GM19395 (cell line): ENCODE data around the gene NUP85.
"Not testable (repeated sequence)": the region's sequence is repeated elsewhere in the genome, so short reads cannot be mapped to it uniquely, and the experiment has no call there.

Experiments
- ATAC-seq: cut with Tn5 transposase; IDR thresholded peaks from one replicate; pipeline ENCODE4 v1.9.1; 2021; ENCODE audit warnings: mild to moderate bottlenecking, moderate library complexity; ENCODE audit not compliant: unreplicated experiment

The NUP85 gene, protein sequence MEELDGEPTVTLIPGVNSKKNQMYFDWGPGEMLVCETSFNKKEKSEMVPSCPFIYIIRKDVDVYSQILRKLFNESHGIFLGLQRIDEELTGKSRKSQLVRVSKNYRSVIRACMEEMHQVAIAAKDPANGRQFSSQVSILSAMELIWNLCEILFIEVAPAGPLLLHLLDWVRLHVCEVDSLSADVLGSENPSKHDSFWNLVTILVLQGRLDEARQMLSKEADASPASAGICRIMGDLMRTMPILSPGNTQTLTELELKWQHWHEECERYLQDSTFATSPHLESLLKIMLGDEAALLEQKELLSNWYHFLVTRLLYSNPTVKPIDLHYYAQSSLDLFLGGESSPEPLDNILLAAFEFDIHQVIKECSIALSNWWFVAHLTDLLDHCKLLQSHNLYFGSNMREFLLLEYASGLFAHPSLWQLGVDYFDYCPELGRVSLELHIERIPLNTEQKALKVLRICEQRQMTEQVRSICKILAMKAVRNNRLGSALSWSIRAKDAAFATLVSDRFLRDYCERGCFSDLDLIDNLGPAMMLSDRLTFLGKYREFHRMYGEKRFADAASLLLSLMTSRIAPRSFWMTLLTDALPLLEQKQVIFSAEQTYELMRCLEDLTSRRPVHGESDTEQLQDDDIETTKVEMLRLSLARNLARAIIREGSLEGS

DNA sequence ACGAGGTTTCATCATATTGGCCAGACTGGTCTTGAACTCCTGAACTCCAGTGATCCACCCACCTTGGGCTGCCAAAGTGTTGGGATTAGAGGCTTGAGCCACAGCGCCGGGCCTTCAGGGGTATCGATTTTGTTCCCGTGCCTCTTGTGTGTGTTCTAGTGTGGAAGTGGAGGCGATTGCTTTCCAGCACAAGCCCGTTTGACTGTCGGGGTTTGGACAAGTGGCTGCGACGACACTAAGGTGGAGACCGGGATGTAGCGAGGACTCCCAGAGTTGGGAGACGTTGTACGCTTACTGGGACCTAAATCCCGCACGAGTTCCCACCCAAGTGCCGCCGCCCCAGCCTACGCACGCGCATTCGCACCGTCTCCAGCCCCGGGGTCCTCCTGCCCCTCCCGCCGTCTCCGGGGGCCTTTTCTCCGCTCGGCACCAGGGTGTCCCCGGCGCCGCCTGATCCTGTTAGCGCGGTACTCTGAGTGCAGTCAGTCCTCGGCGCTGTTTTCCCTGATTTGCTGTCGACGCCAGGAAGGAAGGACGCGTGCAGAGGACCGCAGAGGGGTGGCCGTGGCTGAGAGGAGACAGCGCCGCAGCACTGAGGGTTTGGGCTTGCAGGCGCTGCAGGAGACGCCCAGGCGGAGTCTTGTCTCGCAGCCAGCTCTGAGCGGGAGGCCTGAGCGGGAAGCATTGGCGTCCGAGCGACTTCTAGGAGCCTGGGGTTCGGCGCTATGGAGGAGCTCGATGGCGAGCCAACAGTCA lies at the start of gene NUP85:
TSS of gene NUP85 (plus strand) at position 643 of the 756 bp plus-strand sequence. CDS start at position 726, 83 bp downstream.
- ATAC-seq = peak; percentile 76

DNA sequence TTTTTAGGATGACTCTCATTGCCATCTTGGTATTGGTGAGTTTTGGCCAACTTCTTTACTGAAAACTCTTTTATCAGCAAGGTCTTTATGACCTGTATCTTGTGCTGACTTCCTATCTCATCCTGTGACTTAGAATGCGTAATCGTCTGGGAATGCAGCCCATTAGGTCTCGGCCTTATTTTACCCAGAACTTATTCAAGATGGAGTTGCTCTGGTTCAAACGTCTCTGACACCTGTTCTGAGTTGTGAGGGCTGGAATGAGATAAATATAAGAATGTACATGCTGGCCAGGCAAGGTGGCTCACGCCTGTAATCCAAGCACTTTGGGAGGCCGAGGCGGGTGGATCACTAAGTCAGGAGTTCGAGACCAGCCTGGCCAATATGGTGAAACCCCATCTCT lies 47.0 kb upstream of the NUP85 start:
- ATAC-seq = not testable (repeated sequence)

DNA sequence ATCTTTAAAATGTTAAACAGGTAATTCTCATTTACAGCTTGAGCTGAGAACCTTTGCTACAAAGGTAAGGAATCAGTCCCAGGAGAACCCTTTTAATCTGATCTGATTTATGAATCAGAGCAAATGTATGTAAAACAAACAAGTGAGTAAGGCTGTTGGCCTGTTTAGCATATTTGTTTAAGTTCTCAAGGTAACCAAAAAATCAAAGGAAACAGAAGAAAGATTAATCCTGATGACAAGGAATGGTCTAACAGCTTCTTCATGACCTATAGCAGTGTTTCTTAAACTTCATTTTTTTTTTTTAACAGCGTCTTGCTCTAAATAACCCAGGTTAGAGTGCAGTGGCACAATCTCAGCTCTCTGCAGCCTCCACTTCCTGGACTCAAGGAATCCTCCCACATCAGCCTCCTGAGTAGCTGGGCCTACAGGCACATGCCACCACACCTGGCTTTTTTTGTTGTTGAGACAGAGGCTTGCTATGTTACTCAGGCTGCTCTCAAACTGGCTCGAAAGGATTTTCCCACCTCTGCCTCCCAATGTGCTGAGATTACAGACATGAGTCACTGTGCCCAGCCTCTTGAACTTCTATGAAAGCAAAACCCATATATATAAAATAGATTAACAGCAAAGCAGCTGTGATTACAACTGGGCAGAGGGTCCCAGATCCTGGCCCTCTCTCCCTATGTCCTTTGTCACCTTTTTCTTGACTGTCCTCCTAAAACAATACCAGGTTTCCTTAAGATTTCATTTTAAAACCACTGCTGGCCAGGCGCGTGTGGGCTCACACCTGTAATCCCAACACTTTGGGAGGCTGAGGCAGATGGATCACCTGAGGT lies 46.1 kb upstream of the NUP85 start:
- no peak for ATAC-seq

DNA sequence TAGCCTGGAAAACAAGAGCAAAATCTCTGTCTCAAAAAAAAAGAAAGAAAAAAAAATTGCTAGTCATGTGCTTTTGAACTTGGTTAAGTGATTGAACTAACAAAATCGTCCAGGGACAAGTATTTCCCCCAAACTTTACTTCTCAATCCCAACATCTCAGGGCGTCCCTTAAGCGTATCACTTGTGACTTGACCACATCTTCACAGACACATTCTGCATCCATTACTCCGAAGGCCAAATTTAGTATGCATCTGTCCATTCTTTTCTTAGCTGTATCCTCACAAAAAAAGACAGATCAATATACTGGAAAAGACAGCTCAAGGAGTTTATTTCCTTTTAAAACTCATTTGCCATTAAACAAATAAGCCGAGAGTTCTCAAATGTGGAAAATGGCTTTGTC lies 45.3 kb upstream of the NUP85 start:
- no peak for ATAC-seq

DNA sequence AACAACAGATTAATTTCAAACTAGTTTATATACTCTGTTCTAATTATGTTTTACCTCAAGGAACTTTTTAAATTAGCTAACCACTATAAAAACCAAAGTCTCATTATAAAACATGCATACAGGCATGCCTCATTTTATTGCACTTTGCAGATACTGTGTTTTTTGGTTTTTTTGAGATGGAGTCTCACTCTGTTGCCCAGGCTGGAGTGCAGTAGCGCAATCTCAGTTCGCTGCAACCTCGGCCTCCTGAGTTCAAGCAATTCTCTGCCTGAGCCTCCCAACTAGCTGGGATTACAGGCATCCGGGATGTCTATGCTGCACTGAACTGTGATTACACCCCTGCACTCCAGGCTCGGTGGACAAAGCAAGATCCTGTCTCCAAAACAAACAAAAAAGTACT lies 42.4 kb upstream of the NUP85 start:
- ATAC-seq = no peak

DNA sequence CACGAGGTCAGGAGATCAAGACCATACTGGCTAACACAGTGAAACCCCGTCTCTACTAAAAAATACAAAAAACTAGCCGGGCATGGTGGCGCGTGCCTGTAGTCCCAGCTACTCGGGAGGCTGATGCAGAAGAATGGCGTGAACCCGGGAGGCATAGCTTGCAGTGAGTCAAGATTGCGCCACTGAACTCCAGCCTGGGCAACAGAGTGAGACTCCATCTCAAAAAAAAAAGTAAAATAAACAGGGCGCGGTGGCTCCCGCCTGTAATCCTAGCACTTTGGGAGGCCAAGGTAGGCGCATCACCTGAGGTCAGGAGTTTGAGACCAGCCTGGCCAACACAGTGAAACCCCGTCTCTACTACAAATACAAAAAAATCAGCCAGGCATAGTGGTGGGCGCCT lies 40.9 kb upstream of the NUP85 start:
- ATAC-seq = not testable (repeated sequence)

DNA sequence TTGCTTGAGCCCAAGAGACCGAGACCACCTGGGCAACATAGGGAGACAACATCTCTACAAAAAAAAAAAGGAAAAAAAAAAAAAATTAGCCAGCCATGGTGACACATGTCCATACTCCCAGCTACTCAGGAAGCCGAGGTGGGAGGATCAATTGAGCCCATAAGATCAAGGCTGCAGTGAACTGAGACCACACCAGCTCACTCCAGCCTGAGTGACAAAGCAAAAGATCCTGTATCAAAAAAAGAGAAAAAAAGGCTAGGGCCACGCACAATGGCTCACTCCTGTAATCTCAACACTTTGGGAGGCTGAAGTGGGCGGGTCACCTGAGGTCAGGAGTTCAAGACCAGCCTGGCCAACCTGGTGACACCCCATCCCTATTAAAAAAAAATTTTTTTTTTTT lies 36.5 kb upstream of the NUP85 start:
- no peak for ATAC-seq

DNA sequence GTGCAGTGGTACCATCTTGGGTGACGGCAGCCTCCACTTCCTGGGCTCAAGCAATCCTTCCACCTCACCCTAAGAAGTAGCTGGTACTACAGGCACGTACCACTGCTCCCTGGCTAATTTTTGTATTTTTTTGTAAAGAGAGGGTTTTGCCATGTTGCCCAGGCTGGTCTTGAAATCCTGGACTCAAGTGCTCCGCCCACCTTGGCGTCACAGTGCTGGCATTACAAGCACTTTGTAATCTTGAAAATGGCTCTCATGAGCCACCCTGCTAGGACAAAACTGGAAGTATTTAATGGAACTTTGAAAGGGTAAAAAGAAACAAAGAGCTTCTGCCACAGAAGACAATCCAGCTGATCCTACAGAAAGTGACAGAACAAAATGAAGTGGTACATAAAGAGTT lies 32.0 kb upstream of the NUP85 start:
- no peak for ATAC-seq

DNA sequence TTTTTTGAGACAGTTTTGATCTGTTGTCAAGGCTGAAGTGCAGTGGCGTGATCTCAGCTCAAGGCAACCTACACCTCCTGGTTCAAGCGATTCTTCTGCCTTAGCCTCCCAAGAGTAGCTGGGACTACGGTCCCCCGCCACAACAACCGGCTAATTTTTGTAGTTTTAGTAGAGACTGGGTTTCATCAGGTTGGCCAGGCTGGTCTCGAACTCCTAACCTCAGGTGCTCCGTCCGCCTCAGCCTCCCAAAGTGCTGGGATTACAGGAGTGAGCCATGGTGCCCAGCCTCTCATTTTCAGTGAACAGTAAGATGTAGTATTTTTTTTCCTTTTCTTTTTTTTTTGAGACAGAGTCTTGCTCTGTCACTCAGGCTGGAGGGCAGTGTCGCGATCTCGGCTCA lies 30.5 kb upstream of the NUP85 start:
- ATAC-seq = no peak

DNA sequence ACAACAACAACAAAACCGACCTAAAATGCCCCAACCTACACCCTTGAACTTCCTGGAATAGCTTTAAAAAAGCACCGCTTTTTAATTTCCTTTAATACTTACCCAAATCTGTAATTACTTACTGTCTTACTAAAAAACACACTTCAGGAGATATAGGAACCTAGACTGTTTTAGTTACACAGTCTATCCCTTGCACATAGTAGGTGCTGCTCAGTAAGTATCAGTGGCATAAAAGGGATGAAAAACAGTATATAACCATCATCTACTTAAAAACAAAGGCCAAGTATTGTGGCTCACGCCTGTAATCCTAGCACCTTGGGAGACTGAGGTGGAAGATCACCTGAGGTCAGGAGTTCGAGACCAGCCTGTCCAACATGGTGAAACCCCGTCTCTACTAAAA lies 28.9 kb upstream of the NUP85 start:
- ATAC-seq = no peak

DNA sequence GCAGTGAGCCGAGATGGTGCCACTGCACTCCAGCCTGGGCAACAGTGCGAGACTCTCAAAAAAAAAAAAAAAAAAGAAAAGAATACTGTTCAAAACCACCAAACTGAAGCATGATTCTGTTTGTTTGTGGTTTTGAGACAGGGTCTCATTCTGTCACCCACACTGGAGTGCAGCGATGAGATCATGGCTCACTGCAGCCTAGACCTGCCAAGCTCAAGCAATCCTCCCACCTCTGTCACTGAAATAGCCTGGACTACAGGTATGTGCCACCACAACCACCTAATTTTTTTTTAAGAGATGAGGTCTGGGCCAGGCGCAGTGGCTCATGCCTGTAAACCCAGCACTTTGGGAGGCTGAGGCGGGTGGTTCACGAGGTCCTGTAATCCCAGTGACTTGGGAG lies 27.0 kb upstream of the NUP85 start:
- no peak for ATAC-seq

DNA sequence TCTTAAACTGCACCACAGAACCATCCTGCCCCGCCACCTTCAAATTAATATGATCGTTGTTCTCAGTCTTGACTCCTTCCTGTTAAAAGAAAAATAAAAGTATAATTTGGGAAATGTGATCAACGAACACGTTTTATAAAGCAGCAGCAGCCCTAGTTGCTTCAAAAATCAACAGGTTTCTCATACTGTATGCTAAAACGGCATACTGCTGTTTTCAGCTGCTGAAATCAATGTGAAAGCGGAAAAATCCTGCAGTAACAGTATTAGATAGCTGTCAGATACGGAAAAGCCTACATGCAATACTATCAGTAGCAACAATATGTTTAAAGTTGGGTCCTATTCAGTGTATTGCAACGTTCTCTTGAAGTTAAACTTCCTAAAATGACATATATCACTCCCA lies 24.4 kb upstream of the NUP85 start:
- ATAC-seq = no peak

DNA sequence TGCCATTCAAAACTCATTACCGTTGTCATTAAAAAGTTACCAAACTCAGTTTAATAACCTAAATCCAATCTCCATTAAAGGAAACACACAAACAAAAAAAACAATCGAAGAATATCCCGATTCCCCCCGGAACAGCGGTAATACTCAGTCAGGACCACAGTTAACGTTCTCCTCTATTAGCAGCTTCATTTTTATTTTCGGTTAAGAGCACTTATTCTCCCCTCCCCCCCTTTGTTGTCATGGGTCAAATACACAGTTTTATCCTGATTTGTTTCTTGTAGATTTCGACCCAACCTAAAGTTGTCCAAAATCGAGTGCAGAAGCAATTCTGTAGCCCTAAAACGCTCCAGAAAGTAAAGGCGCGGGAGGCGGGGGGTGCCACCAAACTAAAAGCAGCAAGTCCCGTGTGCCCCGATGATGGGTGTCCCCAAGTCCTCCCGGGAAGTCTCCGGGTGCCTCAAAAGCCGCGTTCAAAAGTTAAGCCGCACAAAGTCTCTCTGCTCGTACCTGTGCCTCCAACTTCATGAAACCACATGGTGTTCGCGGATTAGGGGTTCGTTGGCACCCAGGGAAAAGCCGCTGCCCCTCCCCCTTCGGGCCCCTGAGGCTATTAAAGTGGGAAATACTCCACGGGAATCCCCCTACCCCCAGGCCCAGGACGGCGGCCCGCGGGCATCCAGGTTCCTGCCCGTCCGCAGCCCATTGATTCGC lies 23.7 kb upstream of the NUP85 start:
- ATAC-seq = no peak

DNA sequence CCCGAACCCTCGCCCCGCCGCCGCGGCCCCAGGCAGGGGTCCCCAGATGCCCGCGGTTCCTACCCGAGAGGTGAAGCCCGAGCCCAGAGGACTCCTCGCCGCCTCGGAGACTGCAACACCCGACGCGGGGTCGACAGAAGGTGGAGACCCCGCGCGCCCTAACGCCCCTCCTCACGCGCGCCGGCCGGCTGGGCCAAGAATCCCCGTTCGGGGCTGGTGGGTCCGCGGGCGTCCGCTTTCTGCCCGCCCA lies 23.2 kb upstream of the NUP85 start:
- ATAC-seq = peak; percentile 28

DNA sequence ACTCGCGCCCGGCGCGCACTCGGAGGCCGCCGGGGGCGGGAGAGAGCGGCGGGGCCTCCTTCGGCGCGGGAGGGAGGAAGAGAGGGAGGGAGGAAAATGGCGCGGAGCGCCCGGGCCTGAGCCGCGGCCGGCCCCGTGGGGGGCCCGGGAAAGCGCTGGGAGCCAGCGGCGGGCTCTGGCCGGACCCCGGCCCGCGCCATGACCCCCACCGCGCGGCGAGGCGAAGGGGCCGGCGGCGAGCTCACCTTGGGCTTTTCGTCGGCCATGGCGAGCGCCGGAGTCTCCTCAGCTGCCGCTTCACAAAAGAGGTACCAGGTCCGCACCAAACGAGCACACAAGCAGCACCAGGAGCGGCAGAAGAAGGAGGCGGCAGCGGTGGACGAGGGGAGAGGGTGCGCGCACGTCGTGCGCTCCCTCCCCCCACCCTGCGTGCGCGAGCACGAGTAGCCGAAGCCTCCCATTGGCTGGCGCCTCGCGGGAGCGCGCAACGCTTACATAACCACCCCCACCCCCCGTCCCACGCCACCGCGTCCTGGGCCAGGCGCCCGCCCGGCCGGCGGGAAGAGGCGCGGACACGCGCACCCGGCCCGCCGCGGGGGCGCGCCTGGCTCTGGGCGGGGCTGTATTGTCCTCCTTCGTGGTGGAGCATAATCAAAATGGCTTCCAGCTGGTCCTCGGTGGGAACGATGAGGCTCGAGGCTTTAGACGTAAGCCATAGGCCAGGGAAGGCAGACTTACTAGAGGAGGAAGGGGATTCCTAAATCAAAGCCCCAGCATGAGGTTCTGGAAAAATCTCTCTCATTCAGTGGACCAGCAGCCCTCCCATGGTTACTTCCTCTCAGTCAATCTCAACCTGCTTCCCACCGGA lies 22.7 kb upstream of the NUP85 start, which contains the start of gene SUMO2:
TSS of gene SUMO2 (minus strand) at position 391 of the 868 bp plus-strand sequence. CDS start at position 266, 125 bp downstream.
- ATAC-seq = peak; percentile 54

DNA sequence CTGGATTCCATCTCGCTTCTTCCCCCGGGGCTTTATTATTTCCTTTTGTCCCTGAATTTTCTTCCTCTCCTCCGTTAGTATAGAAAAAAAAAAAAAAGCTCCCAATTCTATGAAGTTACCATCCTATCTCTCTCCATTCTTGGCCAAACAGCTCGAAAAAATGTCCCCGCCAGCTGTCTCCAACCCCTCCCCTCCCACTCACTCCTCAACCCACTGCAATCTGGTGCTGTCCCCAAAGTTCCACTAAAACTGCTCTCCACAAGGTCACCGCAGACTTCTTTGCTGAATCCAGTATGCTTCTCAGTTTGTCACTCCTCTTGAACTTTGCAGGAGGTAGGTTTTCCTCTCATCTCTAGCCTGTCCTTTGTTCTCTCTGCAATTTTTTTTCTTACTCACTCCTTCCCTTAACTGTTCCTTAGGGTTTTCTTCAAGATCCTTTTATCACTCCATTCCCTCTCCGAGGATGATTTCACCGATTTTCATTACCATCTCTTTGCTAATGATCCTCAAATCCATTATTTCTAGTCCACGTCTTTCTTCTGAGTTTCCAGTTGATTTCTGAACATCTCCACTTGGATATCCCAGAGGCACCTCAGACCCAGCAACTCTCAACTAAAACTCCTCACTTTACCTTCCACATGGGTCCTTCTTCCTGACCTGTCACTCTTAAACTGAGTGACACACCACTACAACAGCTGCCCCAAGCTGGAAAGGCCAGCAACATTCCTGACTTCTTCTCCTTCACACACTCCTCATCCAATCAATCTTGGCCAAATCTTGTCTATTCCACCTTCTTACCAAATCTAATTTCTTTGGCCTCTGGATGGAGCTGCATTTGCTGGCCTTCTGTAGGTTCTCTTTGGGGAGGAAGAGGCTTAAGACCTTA lies 21.2 kb upstream of the NUP85 start:
- ATAC-seq = no peak

DNA sequence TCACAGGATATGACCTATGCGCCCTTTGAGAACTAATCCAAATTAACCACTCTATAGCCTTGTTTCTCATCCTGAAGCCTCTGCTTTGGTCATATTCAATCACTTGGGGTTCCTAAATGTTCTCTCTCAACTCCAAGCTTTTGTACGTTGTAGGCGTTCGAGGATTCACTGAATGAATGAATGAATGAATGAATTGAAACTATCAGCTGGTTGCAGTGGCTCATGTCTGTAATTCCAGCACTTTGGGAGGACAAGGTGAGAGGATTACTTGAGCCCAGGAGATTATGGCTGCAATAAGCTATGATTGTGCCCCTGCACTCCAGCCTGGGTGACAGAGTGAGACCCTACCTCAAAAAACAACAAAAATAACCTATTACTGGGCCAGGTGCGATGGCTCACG lies 16.9 kb upstream of the NUP85 start:
- ATAC-seq = no peak

DNA sequence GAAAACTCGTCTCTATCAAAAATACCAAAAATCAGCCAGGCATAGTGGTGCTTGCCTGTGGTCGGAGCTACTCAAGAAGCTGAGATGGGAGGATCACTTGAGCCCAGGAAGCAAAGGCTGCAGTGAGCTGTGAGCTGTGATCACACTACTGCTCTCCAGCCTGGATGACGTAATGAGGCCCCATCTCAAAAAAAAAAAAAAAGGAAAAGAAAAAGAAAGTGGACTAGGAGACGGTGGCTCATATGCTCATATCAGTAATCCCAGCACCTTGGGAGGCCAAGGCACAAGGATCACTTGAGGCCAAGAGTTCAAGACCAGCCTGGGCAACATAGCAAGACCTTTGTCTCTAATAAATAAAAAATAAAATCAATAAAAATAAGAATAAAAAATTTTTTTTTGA lies 13.9 kb upstream of the NUP85 start:
- no peak for ATAC-seq
